ENCODE results near the gene DCST1.
A peak's percentile ranks its signal among the peaks of the same experiment; 100 is the strongest.

DNA sequence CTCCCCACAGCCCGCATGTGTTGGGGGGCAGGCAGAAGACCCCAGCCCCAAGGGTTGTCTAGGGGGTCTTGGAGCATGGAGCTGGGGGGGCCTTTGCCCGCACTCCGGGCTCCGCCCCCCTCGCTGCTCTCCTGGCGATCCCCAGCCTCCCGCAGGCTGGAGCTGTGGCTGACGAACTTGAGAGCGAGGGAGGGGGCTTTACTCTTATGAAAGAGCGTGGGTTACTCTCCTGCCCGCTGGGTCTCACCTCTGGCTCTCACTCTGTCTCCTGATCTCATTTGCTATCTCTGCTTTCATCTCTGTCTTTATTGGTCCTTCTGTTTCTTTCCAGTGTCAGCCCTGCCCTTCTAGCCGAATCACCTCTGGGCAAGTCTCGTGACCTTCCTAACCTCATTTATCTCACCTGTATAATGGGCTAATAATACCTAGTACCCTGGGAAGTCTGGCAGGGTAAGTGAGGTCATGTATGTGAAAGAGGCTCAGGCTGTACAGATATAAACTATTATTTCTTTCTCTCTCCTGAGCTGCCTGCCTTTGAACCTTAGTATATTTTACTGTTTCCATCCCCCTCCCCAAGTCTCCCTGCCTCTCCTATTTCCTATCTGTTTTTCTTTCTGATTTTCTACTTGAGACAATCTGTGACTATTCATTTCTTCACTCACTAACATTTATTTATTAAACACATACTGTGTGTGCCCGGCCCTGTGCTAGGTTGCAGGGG, 30.6 kb downstream of the DCST1 start:
- TF ChIP-seq, protein P1, sequence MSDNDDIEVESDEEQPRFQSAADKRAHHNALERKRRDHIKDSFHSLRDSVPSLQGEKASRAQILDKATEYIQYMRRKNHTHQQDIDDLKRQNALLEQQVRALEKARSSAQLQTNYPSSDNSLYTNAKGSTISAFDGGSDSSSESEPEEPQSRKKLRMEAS (IDR thresholded peaks at IDR 0.05; ENCODE audit: low read depth, low read length) = 0 out of 2 replicates have a peak, but pooled peaks have one; percentile 3
- TF ChIP-seq, protein P2, sequence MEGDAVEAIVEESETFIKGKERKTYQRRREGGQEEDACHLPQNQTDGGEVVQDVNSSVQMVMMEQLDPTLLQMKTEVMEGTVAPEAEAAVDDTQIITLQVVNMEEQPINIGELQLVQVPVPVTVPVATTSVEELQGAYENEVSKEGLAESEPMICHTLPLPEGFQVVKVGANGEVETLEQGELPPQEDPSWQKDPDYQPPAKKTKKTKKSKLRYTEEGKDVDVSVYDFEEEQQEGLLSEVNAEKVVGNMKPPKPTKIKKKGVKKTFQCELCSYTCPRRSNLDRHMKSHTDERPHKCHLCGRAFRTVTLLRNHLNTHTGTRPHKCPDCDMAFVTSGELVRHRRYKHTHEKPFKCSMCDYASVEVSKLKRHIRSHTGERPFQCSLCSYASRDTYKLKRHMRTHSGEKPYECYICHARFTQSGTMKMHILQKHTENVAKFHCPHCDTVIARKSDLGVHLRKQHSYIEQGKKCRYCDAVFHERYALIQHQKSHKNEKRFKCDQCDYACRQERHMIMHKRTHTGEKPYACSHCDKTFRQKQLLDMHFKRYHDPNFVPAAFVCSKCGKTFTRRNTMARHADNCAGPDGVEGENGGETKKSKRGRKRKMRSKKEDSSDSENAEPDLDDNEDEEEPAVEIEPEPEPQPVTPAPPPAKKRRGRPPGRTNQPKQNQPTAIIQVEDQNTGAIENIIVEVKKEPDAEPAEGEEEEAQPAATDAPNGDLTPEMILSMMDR (IDR thresholded peaks at IDR 0.05; ENCODE audit: low read depth, low read length) = no peak
- no peak for TF ChIP-seq POLR2A (IDR thresholded peaks at IDR 0.05; ENCODE audit: extremely low read depth, insufficient read length)
